IMR-90 (cell line): ENCODE data around the gene GRB10. TPM values are rescaled to one million over a fixed set of nuclear protein-coding genes. Genes with fewer than 3 reads are reported as not detected.

Experiments used
- ATAC-seq: fragments of 200-7000 bp; cut with Tn5 transposase; 2 replicates; pipeline ENCODE4 v1.9.1; 2020; ENCODE audit warnings: low read depth, mild to moderate bottlenecking, moderate library complexity
- BruUV-seq: library from RNA; stranded (reverse); fragments of 400-500 nt; replicated peaks from 2 replicates; lab custom pipeline; 2021; lab: Mats Ljungman, UMichigan
- CTCF ChIA-PET: fragments of 300-600 bp; formaldehyde crosslinking; extraction: SDS; loops from one replicate; lab custom pipeline; 2021; ENCODE audit warnings: antibody characterized with exemption; lab: Yijun Ruan, JAX
- POLR2A ChIA-PET: fragments of 300-600 bp; sonication (Branson Sonifier 250); formaldehyde crosslinking; loops from one replicate; lab custom pipeline; 2022; ENCODE audit warnings: antibody characterized with exemption; ENCODE audit not compliant: unreplicated experiment; lab: Charles Lee
- DNase-seq: peaks from one replicate; pipeline ENCODE4 v3.0.0; 2013
- H2AFZ ChIP-seq: replicated peaks from 2 replicates; pipeline ENCODE3; 2013; ENCODE audit warnings: low read length, mild to moderate bottlenecking; ENCODE audit not compliant: poor library complexity
- H2AK5ac ChIP-seq: 2 replicates; pipeline ENCODE4 v1.6.1; 2013; ENCODE audit warnings: low read depth, low read length, inconsistent platforms
- H2AK9ac ChIP-seq: replicated peaks from 2 replicates; pipeline ENCODE3; 2013; ENCODE audit warnings: mild to moderate bottlenecking, low read depth, low read length, moderate library complexity; ENCODE audit not compliant: poor library complexity
- H2BK120ac ChIP-seq: 2 replicates; pipeline ENCODE4 v1.6.1; 2013; ENCODE audit warnings: low read depth, low read length, inconsistent platforms
- H2BK15ac ChIP-seq: 3 replicates; pipeline ENCODE4 v1.6.1; 2013; ENCODE audit warnings: low read depth, low read length, inconsistent platforms
- H2BK20ac ChIP-seq: 2 replicates; pipeline ENCODE4 v1.6.1; 2013; ENCODE audit warnings: low read depth, mild to moderate bottlenecking, inconsistent platforms, low read length, moderate library complexity
- H2BK5ac ChIP-seq: 2 replicates; pipeline ENCODE4 v1.6.1; 2013; ENCODE audit warnings: mild to moderate bottlenecking, low read depth, low read length, inconsistent platforms; ENCODE audit not compliant: poor library complexity, severe bottlenecking
- H3K14ac ChIP-seq: replicated peaks from 2 replicates; pipeline ENCODE4 v1.6.1; 2013; ENCODE audit warnings: low read depth, low read length, inconsistent platforms
- H3K18ac ChIP-seq: 2 replicates; pipeline ENCODE4 v1.6.1; 2013; ENCODE audit warnings: low read depth, low read length, control low read depth
- H3K23ac ChIP-seq: 2 replicates; pipeline ENCODE4 v1.6.1; 2013; ENCODE audit warnings: low read depth, low read length, inconsistent platforms
- H3K27ac ChIP-seq: 2 replicates; pipeline ENCODE4 v1.5.1; 2013; ENCODE audit warnings: mild to moderate bottlenecking, control low read depth, low read length; ENCODE audit not compliant: insufficient read depth
- H3K27me3 ChIP-seq: 2 replicates; pipeline ENCODE4 v1.6.1; 2013; ENCODE audit warnings: low read length; ENCODE audit not compliant: control insufficient read depth, insufficient read depth
- H3K36me3 ChIP-seq: 2 replicates; pipeline ENCODE4 v1.6.1; 2013; ENCODE audit warnings: low read length, mixed read lengths; ENCODE audit not compliant: control insufficient read depth, insufficient read depth
- H3K4ac ChIP-seq: 2 replicates; pipeline ENCODE4 v1.6.1; 2013; ENCODE audit warnings: low read depth, low read length, inconsistent platforms
- H3K4me1 ChIP-seq: 2 replicates; pipeline ENCODE4 v1.6.1; 2013; ENCODE audit warnings: low read length, mixed read lengths; ENCODE audit not compliant: control insufficient read depth, insufficient read depth
- H3K4me2 ChIP-seq: 2 replicates; pipeline ENCODE4 v1.6.1; 2013; ENCODE audit warnings: low read depth, mild to moderate bottlenecking, control low read depth, low read length, moderate library complexity
- H3K4me3 ChIP-seq: 2 replicates; pipeline ENCODE4 v1.5.1; 2013; ENCODE audit warnings: low read depth, mild to moderate bottlenecking, control low read depth, low read length, moderate library complexity; ENCODE audit not compliant: insufficient read depth
- H3K56ac ChIP-seq: 2 replicates; pipeline ENCODE4 v1.6.1; 2013; ENCODE audit warnings: low read length, inconsistent platforms; ENCODE audit not compliant: insufficient read depth; ENCODE audit errors: extremely low read depth
- H3K79me1 ChIP-seq, 2 experiments: 2 replicates each; pipeline ENCODE4 v1.6.1; 2013; ENCODE audit warnings: low read length in 2 of 2, inconsistent platforms in 1 of 2, low read depth in 1 of 2
- H3K9ac ChIP-seq: 2 replicates; pipeline ENCODE4 v1.6.1; 2013; ENCODE audit warnings: low read depth, low read length, control low read depth
- H3K9me1 ChIP-seq: 2 replicates; pipeline ENCODE4 v1.6.1; 2013; ENCODE audit warnings: low read length, inconsistent platforms; ENCODE audit not compliant: insufficient read depth
- H3K9me3 ChIP-seq: 2 replicates; pipeline ENCODE4 v1.6.1; 2013; ENCODE audit warnings: low read length; ENCODE audit not compliant: control insufficient read depth, insufficient read depth
- H4K20me1 ChIP-seq: 2 replicates; pipeline ENCODE4 v1.6.1; 2013; ENCODE audit warnings: low read length, inconsistent platforms; ENCODE audit not compliant: insufficient read depth
- H4K5ac ChIP-seq: 2 replicates; pipeline ENCODE4 v1.6.1; 2013; ENCODE audit warnings: mild to moderate bottlenecking, low read depth, low read length, control low read depth
- H4K8ac ChIP-seq, 2 experiments: 2 replicates each; pipeline ENCODE4 v1.6.1; 2013; ENCODE audit warnings: low read depth in 2 of 2, low read length in 2 of 2, control low read depth in 1 of 2, inconsistent platforms in 1 of 2
- H4K91ac ChIP-seq: 2 replicates; pipeline ENCODE4 v1.6.1; 2013; ENCODE audit warnings: low read depth, low read length, inconsistent platforms; ENCODE audit not compliant: insufficient read depth
- POLR2A ChIP-seq: IDR thresholded peaks from 2 replicates; pipeline ENCODE4 v1.6.1; 2012; ENCODE audit warnings: mild to moderate bottlenecking, low read depth, low read length
- WGBS, 2 experiments: methylation state at CpG; one replicate each; pipeline versions ENCODE4 v1.1.5 to v1.1.7; 2013; ENCODE audit warnings: missing lambda C conversion rate in 2 of 2; ENCODE audit not compliant: insufficient read length in 1 of 2; ENCODE audit errors: extremely low coverage in 2 of 2; 5-methylcytosine and 5-hydroxymethylcytosine counted together
- dilution Hi-C: fragments of 300-500 bp; cut with HindIII; formaldehyde crosslinking; loops from one replicate; pipeline ENCODE4 v1.14.3; 2018; ENCODE audit warnings: low sequenced_read_pairs; ENCODE audit not compliant: unreplicated experiment
- in situ Hi-C: fragments of 300-500 bp; cut with MboI; formaldehyde crosslinking; loops from 3 replicates; pipeline ENCODE4 v1.14.3; 2019; ENCODE audit warnings: low sequenced_read_pairs, inconsistent platforms, mixed read lengths
- intact Hi-C: fragments of 100-400 bp; cut with micrococcal nuclease; formaldehyde crosslinking; loops from 2 replicates; pipeline ENCODE4 v1.10.0; 2022
- polyA plus RNA-seq, 3 experiments: library from polyadenylated mRNA; depleted of rRNA; stranded (reverse); fragments of >200 nt; gene quantifications; 2 replicates each; pipeline ENCODE4 v1.2.3, GENCODE V29; 2012; ENCODE audit warnings: low replicate concordance in 1 of 3
- total RNA-seq: library from RNA; depleted of rRNA; stranded (reverse); fragments of >200 nt; gene quantifications from 2 replicates; pipeline ENCODE4 v1.2.3, GENCODE V29; 2012

The GRB10 gene
- total and polyA plus RNA-seq, 2 of the 4 experiments (the other 2 are of a cell fraction), result 6.3 to 15.1 TPM

- no peak; the same call in 1 of the 2 replicates for ATAC-seq
- Histone ChIP-seq H3K27me3 (no peaks in the 10 kb centered on the region), H3K9me3 (no peaks in the 10 kb centered on the region), H4K8ac (no peak overlapping the region), H4K5ac (no peak overlapping the region), H2AK9ac (no peak overlapping the region), H3K4ac (no peak overlapping the region), H2BK20ac (no peak overlapping the region), H4K91ac (no peak overlapping the region), H4K20me1 (no peaks in the 10 kb centered on the region; the same call in 1 of the 2 replicates), H3K56ac (no peak overlapping the region), H2AFZ (no peak overlapping the region), H2BK5ac (no peak overlapping the region), H2BK15ac (no peak overlapping the region), H3K9me1 (no peaks in the 10 kb centered on the region), H3K27ac (no peak overlapping the region), H2BK120ac (no peak overlapping the region), H3K79me1 (no peaks in the 10 kb centered on the region), H3K36me3 (peaks cover 10% of the 10 kb centered on the region), H3K4me1 (no peaks in the 10 kb centered on the region), H3K9ac (no peak overlapping the region), H2AK5ac (no peak overlapping the region), H3K4me2 (no peak overlapping the region), H3K23ac (no peak overlapping the region), H3K18ac (no peak overlapping the region), H3K4me3 (no peak overlapping the region), H3K14ac (no peak overlapping the region)
- in situ Hi-C loops (no loop called here), dilution Hi-C loops (no loop called here), intact Hi-C loops (no loop called here)
- no peak for TF ChIP-seq POLR2A
- BruUV-seq, result no TSS peak
- DNase-seq, result no peak
- ChIA-PET CTCF (no interaction called here), POLR2A (no interaction called here)
- 78% methylated on average over 5 of the region's 8 CpGs; no CpG with 5 or more reads in 1 of the 2 experiments for WGBS, 2 experiments
These were observed 193.8 kb downstream of the GRB10 start for GRCh38 chr7:50588937-50589336.
